IMR-90 (cell line): ENCODE data around the gene DUSP28.

ENCODE experiments used
- CEBPB ChIP-seq: IDR thresholded peaks from 2 replicates; pipeline ENCODE4 v1.6.1; 2012; ENCODE audit warnings: low read depth, low read length, improper control_type of control experiment
- CHD1 ChIP-seq: IDR thresholded peaks from 2 replicates; pipeline ENCODE4 v1.6.1; 2012; ENCODE audit warnings: low read depth, low read length, improper control_type of control experiment
- MAZ ChIP-seq: IDR thresholded peaks from 2 replicates; pipeline ENCODE4 v1.6.1; 2012; ENCODE audit warnings: low read depth, mild to moderate bottlenecking, low read length, improper control_type of control experiment, moderate library complexity, borderline replicate concordance
- MXI1 ChIP-seq: IDR thresholded peaks from 2 replicates; pipeline ENCODE4 v1.6.1; 2012; ENCODE audit warnings: low read depth, mild to moderate bottlenecking, low read length, moderate library complexity, borderline replicate concordance
- POLR2A ChIP-seq: IDR thresholded peaks from 2 replicates; pipeline ENCODE4 v1.6.1; 2012; ENCODE audit warnings: mild to moderate bottlenecking, low read depth, low read length
- RAD21 ChIP-seq: IDR thresholded peaks from 2 replicates; pipeline ENCODE4 v1.6.1; 2012; ENCODE audit warnings: low read length, improper control_type of control experiment
- RCOR1 ChIP-seq: IDR thresholded peaks from 2 replicates; pipeline ENCODE4 v1.6.1; 2012; ENCODE audit warnings: mild to moderate bottlenecking, low read length, improper control_type of control experiment; ENCODE audit not compliant: insufficient replicate concordance
- RFX5 ChIP-seq: IDR thresholded peaks from 2 replicates; pipeline ENCODE4 v1.8.0; 2012; ENCODE audit warnings: low read depth, mild to moderate bottlenecking, low read length, moderate library complexity
- TF ChIP-seq, protein P1 (sequence below): conservative IDR thresholded peaks from 2 replicates; pipeline ENCODE4 v1.5.1; 2012; ENCODE audit warnings: mild to moderate bottlenecking, low read depth, low read length, improper control_type of control experiment

DNA sequence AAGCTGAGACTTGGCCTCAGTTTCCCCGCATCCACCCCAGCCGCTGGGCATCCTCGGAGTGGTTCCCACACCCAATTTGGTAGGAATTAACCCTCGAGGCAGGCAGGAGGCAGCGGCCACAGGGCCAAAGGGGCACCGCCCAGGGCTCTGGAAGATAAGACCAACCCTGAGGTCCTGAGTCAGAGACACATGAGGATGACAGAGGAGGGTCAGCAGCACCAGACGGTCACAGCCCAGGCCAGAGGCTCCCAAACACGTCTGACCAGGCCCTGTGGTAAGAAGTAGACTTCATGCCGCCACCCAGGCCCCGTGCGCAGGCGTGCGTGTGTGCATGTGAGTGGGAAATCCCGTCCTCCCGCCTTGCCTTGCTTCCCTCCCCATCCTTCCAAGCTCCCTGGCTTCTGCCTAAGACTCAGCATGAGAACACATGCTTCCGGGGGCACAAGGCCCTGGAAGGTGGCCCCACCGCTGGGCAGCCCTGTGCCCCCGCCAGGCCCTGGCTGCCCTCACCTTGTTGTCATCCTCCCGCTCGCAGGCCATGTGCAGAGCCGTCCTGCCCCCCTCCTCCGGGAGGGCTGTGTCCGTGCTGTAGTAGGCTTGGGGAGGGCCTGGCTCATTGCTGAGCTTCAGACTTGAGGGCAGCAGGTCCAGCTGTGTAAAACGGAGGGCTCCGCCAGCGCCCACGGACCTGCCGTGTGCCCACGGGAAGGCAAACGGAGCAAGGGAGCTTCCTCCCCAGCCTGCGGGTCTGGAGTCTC lies 48.6 kb upstream of the DUSP28 start:
- no peak for TF ChIP-seq RAD21
- TF ChIP-seq, protein P1, sequence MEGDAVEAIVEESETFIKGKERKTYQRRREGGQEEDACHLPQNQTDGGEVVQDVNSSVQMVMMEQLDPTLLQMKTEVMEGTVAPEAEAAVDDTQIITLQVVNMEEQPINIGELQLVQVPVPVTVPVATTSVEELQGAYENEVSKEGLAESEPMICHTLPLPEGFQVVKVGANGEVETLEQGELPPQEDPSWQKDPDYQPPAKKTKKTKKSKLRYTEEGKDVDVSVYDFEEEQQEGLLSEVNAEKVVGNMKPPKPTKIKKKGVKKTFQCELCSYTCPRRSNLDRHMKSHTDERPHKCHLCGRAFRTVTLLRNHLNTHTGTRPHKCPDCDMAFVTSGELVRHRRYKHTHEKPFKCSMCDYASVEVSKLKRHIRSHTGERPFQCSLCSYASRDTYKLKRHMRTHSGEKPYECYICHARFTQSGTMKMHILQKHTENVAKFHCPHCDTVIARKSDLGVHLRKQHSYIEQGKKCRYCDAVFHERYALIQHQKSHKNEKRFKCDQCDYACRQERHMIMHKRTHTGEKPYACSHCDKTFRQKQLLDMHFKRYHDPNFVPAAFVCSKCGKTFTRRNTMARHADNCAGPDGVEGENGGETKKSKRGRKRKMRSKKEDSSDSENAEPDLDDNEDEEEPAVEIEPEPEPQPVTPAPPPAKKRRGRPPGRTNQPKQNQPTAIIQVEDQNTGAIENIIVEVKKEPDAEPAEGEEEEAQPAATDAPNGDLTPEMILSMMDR = no peak
- no peak for TF ChIP-seq RFX5
- no peak for TF ChIP-seq CEBPB
- no peak for TF ChIP-seq RCOR1
- TF ChIP-seq POLR2A = no peak
- TF ChIP-seq CHD1 = no peak
- TF ChIP-seq MXI1 = no peak
- TF ChIP-seq MAZ = no peak
